ENCODE data around the gene ORC3. TPM values are rescaled to one million over a fixed set of nuclear protein-coding genes. Genes with fewer than 3 reads are reported as not detected.

The ORC3 gene
- total RNA-seq, 2 donors from 2014 or later = 48.3 to 62.4 TPM

DNA sequence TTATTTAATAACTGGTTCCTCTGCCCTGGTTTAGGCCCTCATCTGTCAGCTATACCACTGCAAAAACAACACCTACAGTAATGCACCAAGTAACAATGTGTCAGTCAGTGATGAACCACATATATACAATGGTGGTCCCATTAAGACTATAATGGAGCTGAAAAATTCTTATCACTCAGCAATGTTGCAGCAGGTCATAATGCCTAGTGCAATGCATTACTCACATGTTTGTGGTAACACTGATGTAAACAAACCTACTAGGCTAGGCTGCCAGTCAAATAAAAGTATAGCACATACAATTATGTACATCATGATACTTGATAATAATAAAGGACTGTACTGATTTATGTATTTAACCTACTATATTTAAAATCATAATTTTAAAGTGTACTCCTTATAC, 31.5 kb upstream of the ORC3 start:
- H3K4me1 Mint-ChIP-seq = peaks cover 3% of the 10 kb centered on the region
- H3K4me3 Mint-ChIP-seq = no peak overlapping the region
- no peak overlapping the region for H3K27ac Mint-ChIP-seq
- H3K36me3 Mint-ChIP-seq (ENCODE audit: low read depth) = peaks cover 50% of the 10 kb centered on the region
- no peaks in the 10 kb centered on the region for H3K9me3 Mint-ChIP-seq
- no peaks in the 10 kb centered on the region for H3K9me3 ChIP-seq (ENCODE audit: control insufficient read depth, low read length)
- no peaks in the 10 kb centered on the region for H3K27me3 Mint-ChIP-seq (ENCODE audit: insufficient read depth)
- H3K4me3 ChIP-seq (ENCODE audit: low read length) = no peak overlapping the region
- no peak overlapping the region for H3K27ac ChIP-seq (ENCODE audit: low read depth, low read length)
- H3K27me3 ChIP-seq (ENCODE audit: control insufficient read depth, insufficient read depth, low read length, poor library complexity, severe bottlenecking) = no peaks in the 10 kb centered on the region
- H3K36me3 ChIP-seq (ENCODE audit: control insufficient read depth, insufficient read depth, low read length) = peaks cover 75% of the 10 kb centered on the region
- no peak overlapping the region for H3K9ac ChIP-seq (ENCODE audit: extremely low read depth, low read length, poor library complexity, severe bottlenecking)
- no peak for DNase-seq
- TF ChIP-seq, protein P1, sequence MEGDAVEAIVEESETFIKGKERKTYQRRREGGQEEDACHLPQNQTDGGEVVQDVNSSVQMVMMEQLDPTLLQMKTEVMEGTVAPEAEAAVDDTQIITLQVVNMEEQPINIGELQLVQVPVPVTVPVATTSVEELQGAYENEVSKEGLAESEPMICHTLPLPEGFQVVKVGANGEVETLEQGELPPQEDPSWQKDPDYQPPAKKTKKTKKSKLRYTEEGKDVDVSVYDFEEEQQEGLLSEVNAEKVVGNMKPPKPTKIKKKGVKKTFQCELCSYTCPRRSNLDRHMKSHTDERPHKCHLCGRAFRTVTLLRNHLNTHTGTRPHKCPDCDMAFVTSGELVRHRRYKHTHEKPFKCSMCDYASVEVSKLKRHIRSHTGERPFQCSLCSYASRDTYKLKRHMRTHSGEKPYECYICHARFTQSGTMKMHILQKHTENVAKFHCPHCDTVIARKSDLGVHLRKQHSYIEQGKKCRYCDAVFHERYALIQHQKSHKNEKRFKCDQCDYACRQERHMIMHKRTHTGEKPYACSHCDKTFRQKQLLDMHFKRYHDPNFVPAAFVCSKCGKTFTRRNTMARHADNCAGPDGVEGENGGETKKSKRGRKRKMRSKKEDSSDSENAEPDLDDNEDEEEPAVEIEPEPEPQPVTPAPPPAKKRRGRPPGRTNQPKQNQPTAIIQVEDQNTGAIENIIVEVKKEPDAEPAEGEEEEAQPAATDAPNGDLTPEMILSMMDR (conservative IDR thresholded peaks at IDR 0.05) = no peak
- no peaks in the 10 kb centered on the region for H3K4me1 ChIP-seq (ENCODE audit: control insufficient read depth, insufficient read depth, low read length)

DNA sequence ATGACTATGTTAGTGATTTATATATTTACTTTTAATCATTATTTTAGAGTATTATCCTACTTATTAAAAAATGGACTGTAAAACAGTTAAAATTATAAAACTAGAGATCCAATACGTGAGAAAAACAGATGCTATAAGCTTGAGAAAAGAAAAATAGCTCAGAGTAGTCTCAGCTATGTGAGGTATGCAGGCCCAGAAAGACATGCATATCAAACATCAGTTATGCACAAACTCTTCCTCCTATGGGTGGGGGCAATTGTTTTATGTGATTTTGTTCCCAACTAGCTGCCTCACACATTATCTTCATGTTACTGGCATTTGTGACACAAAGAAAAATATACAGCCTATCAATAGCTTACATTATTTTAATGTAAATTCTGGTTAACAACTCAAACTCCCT, 28.9 kb upstream of the ORC3 start:
- Mint-ChIP-seq H3K4me1 (no peaks in the 10 kb centered on the region), H3K36me3 (ENCODE audit: low read depth) (peaks cover 48% of the 10 kb centered on the region), H3K9me3 (no peaks in the 10 kb centered on the region), H3K27ac (no peak overlapping the region), H3K27me3 (ENCODE audit: insufficient read depth) (no peaks in the 10 kb centered on the region), H3K4me3 (no peak overlapping the region)
- DNase-seq = no peak
- Histone ChIP-seq H3K27me3 (ENCODE audit: control insufficient read depth, insufficient read depth, low read length, poor library complexity, severe bottlenecking) (no peaks in the 10 kb centered on the region), H3K4me1 (ENCODE audit: control insufficient read depth, insufficient read depth, low read length) (no peaks in the 10 kb centered on the region), H3K9me3 (ENCODE audit: control insufficient read depth, low read length) (no peaks in the 10 kb centered on the region), H3K4me3 (ENCODE audit: low read length) (no peak overlapping the region), H3K36me3 (ENCODE audit: control insufficient read depth, insufficient read depth, low read length) (peaks cover 68% of the 10 kb centered on the region), H3K9ac (ENCODE audit: extremely low read depth, low read length, poor library complexity, severe bottlenecking) (no peak overlapping the region), H3K27ac (ENCODE audit: low read depth, low read length) (no peak overlapping the region)
- TF ChIP-seq, protein P1 (conservative IDR thresholded peaks at IDR 0.05) = no peak
- WGBS, 2 experiments (ENCODE audit: insufficient coverage in 1 of 2, insufficient read length in 1 of 2) = 100% methylated on average over 1 of the region's 1 CpG; no CpG with 5 or more reads in 1 of the 2 experiments

DNA sequence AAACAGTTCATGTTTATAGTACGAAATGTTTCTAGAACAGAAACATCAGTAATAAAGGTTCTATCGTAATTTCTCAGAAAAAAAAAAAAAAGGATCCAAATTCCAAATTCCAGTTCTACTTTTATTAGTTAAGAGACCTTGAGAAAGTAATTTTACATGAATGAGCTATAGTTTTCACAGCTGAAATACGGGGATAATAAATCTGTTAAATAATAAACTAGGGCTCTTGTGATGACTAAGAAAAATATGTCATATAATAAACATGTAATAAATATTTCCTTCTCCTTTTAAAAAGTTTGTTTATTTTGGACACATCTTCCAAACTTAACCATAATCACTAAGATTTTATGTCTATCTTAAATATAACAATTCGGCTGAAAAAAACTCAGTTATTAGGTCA, 17.9 kb upstream of the ORC3 start:
- peaks cover 26% of the 10 kb centered on the region for H3K36me3 Mint-ChIP-seq (ENCODE audit: low read depth)
- H3K9me3 Mint-ChIP-seq = no peaks in the 10 kb centered on the region
- no peak overlapping the region for H3K27ac Mint-ChIP-seq
- Histone ChIP-seq H3K9me3 (ENCODE audit: control insufficient read depth, low read length) (peaks cover 2% of the 10 kb centered on the region), H3K9ac (ENCODE audit: extremely low read depth, low read length, poor library complexity, severe bottlenecking) (no peak overlapping the region), H3K4me1 (ENCODE audit: control insufficient read depth, insufficient read depth, low read length) (peaks cover 4% of the 10 kb centered on the region), H3K4me3 (ENCODE audit: low read length) (no peak overlapping the region), H3K27me3 (ENCODE audit: control insufficient read depth, insufficient read depth, low read length, poor library complexity, severe bottlenecking) (no peaks in the 10 kb centered on the region), H3K27ac (ENCODE audit: low read depth, low read length) (no peak overlapping the region), H3K36me3 (ENCODE audit: control insufficient read depth, insufficient read depth, low read length) (peaks cover 29% of the 10 kb centered on the region)
- H3K4me3 Mint-ChIP-seq = no peak overlapping the region
- H3K4me1 Mint-ChIP-seq = peaks cover 24% of the 10 kb centered on the region
- TF ChIP-seq, protein P1 (conservative IDR thresholded peaks at IDR 0.05) = no peak
- DNase-seq = no peak
- WGBS, 2 experiments (ENCODE audit: insufficient coverage in 1 of 2, insufficient read length in 1 of 2) = 83 to 98% methylated on average over 1 to 4 of the region's 4 CpGs
- no peaks in the 10 kb centered on the region for H3K27me3 Mint-ChIP-seq (ENCODE audit: insufficient read depth)
